Gastroesophageal sphincter (tissue), 4 donors: ENCODE data around the gene AMZ1. TPM values are rescaled to one million over a fixed set of nuclear protein-coding genes. Genes with fewer than 3 reads are reported as not detected.
A peak's percentile ranks its signal among the peaks of the same experiment; 100 is the strongest.

Experiments
- ATAC-seq: fragments of 150-250 bp; one replicate; pipeline ENCODE4 v1.9.1; 2016; ENCODE audit warnings: mild to moderate bottlenecking, moderate library complexity
- H3K27ac ChIP-seq, 4 donors: fragments of 200-600 bp; sonication (generic) in 3 of 4; 1 replicate in 3 of 4; 2 replicates in 1 of 4; pipeline ENCODE4 v1.5.1; 2016 to 2019
- H3K27me3 ChIP-seq: fragments of 200-600 bp; sonication (generic); one replicate; pipeline ENCODE4 v1.5.1; 2019
- H3K36me3 ChIP-seq, 2 donors: fragments of 200-600 bp; sonication (generic); one replicate each; pipeline ENCODE4 v1.5.1; 2019; ENCODE audit warnings: control low read depth in 1 of 2
- H3K4me1 ChIP-seq, 3 donors: fragments of 200-600 bp; sonication (generic); 1 replicate in 2 of 3; 2 replicates in 1 of 3; pipeline ENCODE4 v1.5.1; 2016 to 2019; ENCODE audit warnings: control low read depth in 2 of 3
- H3K4me3 ChIP-seq, 2 donors: fragments of 200-600 bp; sonication (generic); one replicate each; pipeline ENCODE4 v1.5.1; 2019; ENCODE audit warnings: mild to moderate bottlenecking in 1 of 2, moderate library complexity in 1 of 2
- H3K9me3 ChIP-seq, 3 donors: fragments of 200-600 bp; sonication (generic); one replicate each; pipeline ENCODE4 v1.5.1; 2017 to 2019; ENCODE audit warnings: control low read depth in 2 of 3
- CTCF ChIP-seq, 4 experiments: fragments of 200-600 bp in 2 of 4; fragments of 450-650 bp in 2 of 4; sonication (generic) in 1 of 4; IDR thresholded peaks; one replicate each; pipeline ENCODE4 v1.5.1; 2017 to 2019; ENCODE audit warnings: antibody characterized with exemption in 4 of 4, mild to moderate bottlenecking in 2 of 4, moderate library complexity in 2 of 4
- EP300 ChIP-seq: sonication (generic); formaldehyde crosslinking; IDR thresholded peaks from one replicate; pipeline ENCODE4 v1.6.1; 2017; ENCODE audit warnings: antibody characterized with exemption, mild to moderate bottlenecking
- POLR2A ChIP-seq, 2 donors: fragments of 450-650 bp; IDR thresholded peaks; one replicate each; pipeline ENCODE4 v1.6.1; 2017; ENCODE audit warnings: antibody characterized with exemption in 2 of 2, mild to moderate bottlenecking in 2 of 2, moderate library complexity in 1 of 2
- POLR2AphosphoS5 ChIP-seq: sonication (generic); formaldehyde crosslinking; IDR thresholded peaks from one replicate; pipeline ENCODE4 v1.6.1; 2017; ENCODE audit warnings: antibody characterized with exemption
- WGBS, 2 donors: methylation state at CpG; one replicate each; pipeline ENCODE4 v1.1.5; 2018; ENCODE audit warnings: low coverage in 1 of 2; 5-methylcytosine and 5-hydroxymethylcytosine counted together
- total RNA-seq, 4 donors: library from RNA; depleted of rRNA; stranded (reverse); fragments of >200 nt; gene quantifications; one replicate each; pipeline ENCODE4 v1.1.0, GENCODE V29; 2016

Gene AMZ1
- total RNA-seq, 4 donors from 2014 or later: 0.12 to 0.62 (median 0.32) TPM

GRCh38 chr7:2732388-2732787 lies 44.4 kb downstream of the AMZ1 start:
- Histone ChIP-seq H3K4me3 (no peak overlapping the region), H3K9me3 (no peaks in the 10 kb centered on the region), H3K27ac (peak overlapping the region in 1 of 4 donors; percentile 58), H3K4me1 (peaks cover 0 to 57% (median 11%) of the 10 kb centered on the region in 3 donors), H3K27me3 (no peaks in the 10 kb centered on the region), H3K36me3 (peaks cover 0 to 17% of the 10 kb centered on the region in 2 donors)
- no peak for ATAC-seq
- TF ChIP-seq POLR2AphosphoS5 (no peak), CTCF (IDR thresholded peaks at IDR 0.05) (no peak), EP300 (no peak), POLR2A (IDR thresholded peaks at IDR 0.05) (no peak)
- WGBS, 2 donors: 85 to 100% methylated on average over 1 to 6 of the region's 9 CpGs

DNA sequence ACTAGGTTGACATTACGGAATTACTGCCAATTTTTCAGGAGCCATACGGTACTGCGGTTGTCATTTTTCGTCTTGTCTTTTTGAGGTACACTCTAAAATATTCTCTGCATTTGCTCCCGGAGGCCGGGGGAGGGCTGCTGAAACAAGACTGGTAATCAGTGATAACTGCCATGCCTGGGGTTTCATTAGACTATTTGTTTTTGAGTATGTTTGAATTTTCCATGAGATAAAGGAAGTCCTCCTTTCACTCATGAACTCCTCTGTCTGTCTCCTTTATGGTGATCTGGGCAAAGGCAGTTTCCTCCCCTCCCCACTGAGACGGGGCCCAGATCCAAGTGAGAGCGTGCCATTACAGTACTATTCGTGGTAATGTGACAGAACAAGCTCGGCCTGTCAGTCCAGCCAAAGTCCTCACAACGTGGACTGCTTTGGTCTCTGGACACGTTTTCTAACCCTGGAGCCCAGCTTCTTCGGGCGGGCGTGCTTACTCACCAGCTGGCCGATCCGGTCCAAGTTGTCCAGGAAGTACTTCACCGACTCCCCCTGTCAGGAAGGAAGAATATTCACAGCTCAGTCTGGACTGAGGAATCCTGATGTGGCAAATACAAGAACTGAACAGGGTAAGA lies 45.1 kb downstream of the AMZ1 start:
- Histone ChIP-seq H3K4me1 (peaks cover 0 to 62% (median 11%) of the 10 kb centered on the region in 3 donors), H3K36me3 (peaks cover 0 to 17% of the 10 kb centered on the region in 2 donors), H3K27me3 (no peaks in the 10 kb centered on the region), H3K27ac (peak overlapping the region in 3 of 4 donors; percentile 35 to 58 (median 57)), H3K9me3 (no peaks in the 10 kb centered on the region), H3K4me3 (no peak overlapping the region)
- WGBS, 2 donors: 59 to 75% methylated on average over 8 to 9 of the region's 18 CpGs
- TF ChIP-seq EP300 (no peak), POLR2AphosphoS5 (peak; percentile 49), CTCF (IDR thresholded peaks at IDR 0.05) (peak in 1 of 4 experiments; percentile 15), POLR2A (IDR thresholded peaks at IDR 0.05) (no peak)
- peak; percentile 48 for ATAC-seq

DNA sequence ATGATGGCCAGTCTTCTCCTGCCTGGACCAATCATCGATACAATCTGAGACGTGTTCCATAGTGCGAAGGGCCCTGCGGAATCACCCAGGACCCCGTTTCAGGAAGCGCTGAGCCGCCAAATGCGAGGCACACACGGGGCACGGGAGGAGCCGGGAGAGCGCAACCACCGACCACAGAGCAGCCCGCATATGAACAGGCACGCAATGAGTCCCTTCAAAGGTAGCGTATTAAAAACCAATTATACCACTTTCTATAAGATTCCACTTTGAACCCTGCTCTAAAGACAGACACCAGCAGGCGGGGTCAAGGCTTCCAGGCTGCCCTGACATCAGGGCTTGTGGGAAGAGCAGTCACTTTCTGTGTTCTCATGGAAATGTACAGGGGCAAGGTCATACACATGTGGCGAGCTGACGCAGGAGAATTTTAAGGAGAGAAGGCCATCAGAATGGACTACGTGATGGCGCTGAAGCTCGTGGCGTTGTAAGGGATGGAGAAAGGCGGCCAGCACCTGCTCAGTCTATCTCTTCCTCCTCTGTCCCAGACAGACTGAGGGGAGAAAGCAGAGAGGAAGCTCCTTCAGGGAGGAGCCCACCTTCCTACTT lies 46.2 kb downstream of the AMZ1 start:
- Histone ChIP-seq H3K36me3 (peaks cover 0 to 17% of the 10 kb centered on the region in 2 donors), H3K4me3 (no peak overlapping the region), H3K4me1 (peaks cover 0 to 61% (median 8%) of the 10 kb centered on the region in 3 donors), H3K27ac (peak overlapping the region in 3 of 4 donors; percentile 17 to 58 (median 43)), H3K27me3 (no peaks in the 10 kb centered on the region), H3K9me3 (no peaks in the 10 kb centered on the region)
- ATAC-seq: no peak
- WGBS, 2 donors: 97 to 98% methylated on average over 6 to 14 of the region's 24 CpGs
- TF ChIP-seq POLR2AphosphoS5 (no peak), EP300 (no peak), CTCF (IDR thresholded peaks at IDR 0.05) (no peak), POLR2A (IDR thresholded peaks at IDR 0.05) (no peak)

- peak; percentile 31 for ATAC-seq
- WGBS, 2 donors: 52 to 64% methylated on average over 5 to 7 of the region's 33 CpGs
Measured at GRCh38 chr7:2734751-2735571, 47.0 kb downstream of the AMZ1 start.

More at GRCh38 chr7:2734751-2735571, 47.0 kb downstream of the AMZ1 start:
- Histone ChIP-seq H3K4me1 (peaks cover 0 to 53% (median 5%) of the 10 kb centered on the region in 3 donors), H3K9me3 (no peaks in the 10 kb centered on the region), H3K27ac (peak overlapping the region in 2 of 4 donors; percentile 43 to 58), H3K27me3 (no peaks in the 10 kb centered on the region), H3K4me3 (peak overlapping the region in 1 of 2 donors; percentile 8), H3K36me3 (peaks cover 0 to 17% of the 10 kb centered on the region in 2 donors)
- TF ChIP-seq POLR2A (IDR thresholded peaks at IDR 0.05) (no peak), EP300 (no peak), POLR2AphosphoS5 (no peak), CTCF (IDR thresholded peaks at IDR 0.05) (no peak)
